Activated T-cell treated with anti-CD3 and anti-CD28 coated beads, Interleukin-2, amount 50 U/mL, for 1 hour (primary cell): Measurements from ENCODE around the gene MTNR1A.

Experiments
- DNase-seq: peaks from one replicate; pipeline ENCODE4 v3.0.0-alpha.2; 2020

MTNR1A gene

GRCh38 chr4:186554914-186555827 is at the start of gene MTNR1A:
TSS of gene MTNR1A (minus strand) at chr4:186555567. CDS start at chr4:186555365, 202 bp downstream.
- DNase-seq, result no peak

- no peak for DNase-seq
Measured at GRCh38 chr4:186604124-186604807, 48.9 kb upstream of the MTNR1A start.

- no peak for DNase-seq
Measured at GRCh38 chr4:186602978-186603377, 47.6 kb upstream of the MTNR1A start.

- DNase-seq, result no peak
Measured at GRCh38 chr4:186599483-186599882, 44.1 kb upstream of the MTNR1A start.

GRCh38 chr4:186598686-186599085 is 43.3 kb upstream of the MTNR1A start:
- DNase-seq, result no peak

GRCh38 chr4:186596850-186597390 is 41.6 kb upstream of the MTNR1A start:
- no peak for DNase-seq

- no peak for DNase-seq
Measured at GRCh38 chr4:186596346-186596745, 41.0 kb upstream of the MTNR1A start.

GRCh38 chr4:186593587-186593973 is 38.2 kb upstream of the MTNR1A start:
- no peak for DNase-seq

- DNase-seq, result no peak
Measured at GRCh38 chr4:186592966-186593586, 37.7 kb upstream of the MTNR1A start.

- no peak for DNase-seq
Measured at GRCh38 chr4:186592445-186592844, 37.1 kb upstream of the MTNR1A start.

GRCh38 chr4:186591651-186592050 is 36.3 kb upstream of the MTNR1A start:
- no peak for DNase-seq

- DNase-seq, result no peak
Measured at GRCh38 chr4:186588503-186588902, 33.1 kb upstream of the MTNR1A start.

GRCh38 chr4:186587416-186588018 is 32.1 kb upstream of the MTNR1A start:
- DNase-seq, result peak; percentile 53

- DNase-seq, result no peak
Measured at GRCh38 chr4:186586205-186586604, 30.8 kb upstream of the MTNR1A start.

GRCh38 chr4:186584912-186585311 is 29.5 kb upstream of the MTNR1A start:
- no peak for DNase-seq

GRCh38 chr4:186581421-186581820 is 26.1 kb upstream of the MTNR1A start:
- DNase-seq, result no peak

- no peak for DNase-seq
Measured at GRCh38 chr4:186580669-186581068, 25.3 kb upstream of the MTNR1A start.

- DNase-seq, result no peak
Measured at GRCh38 chr4:186570193-186570996, 15.0 kb upstream of the MTNR1A start.

- DNase-seq, result no peak
Measured at GRCh38 chr4:186569533-186570192, 14.3 kb upstream of the MTNR1A start.

- no peak for DNase-seq
Measured at GRCh38 chr4:186566068-186566467, 10.7 kb upstream of the MTNR1A start.

- no peak for DNase-seq
Measured at GRCh38 chr4:186563761-186564160, 8.4 kb upstream of the MTNR1A start.

GRCh38 chr4:186561748-186562147 is 6.4 kb upstream of the MTNR1A start:
- no peak for DNase-seq
